ENCODE results near the gene RERE.
A peak's percentile ranks its signal among the peaks of the same experiment; 100 is the strongest.

Gene RERE

GRCh38 chr1:8540971-8541370, 276.5 kb downstream of the RERE start:
- no peak for DNase-seq (ENCODE audit: low spot score)

GRCh38 chr1:8540261-8540941, 277.0 kb downstream of the RERE start:
- DNase-seq (ENCODE audit: low spot score) = peak; percentile 63

GRCh38 chr1:8539683-8540082, 277.8 kb downstream of the RERE start:
- no peak for DNase-seq (ENCODE audit: low spot score)

GRCh38 chr1:8538502-8538901, 278.9 kb downstream of the RERE start:
- DNase-seq (ENCODE audit: low spot score) = no peak

- no peak for DNase-seq (ENCODE audit: low spot score)
These were observed 279.4 kb downstream of the RERE start for GRCh38 chr1:8537991-8538390.

GRCh38 chr1:8536515-8536914, 280.9 kb downstream of the RERE start:
- no peak for DNase-seq (ENCODE audit: low spot score)

- no peak for DNase-seq (ENCODE audit: low spot score)
These were observed 283.5 kb downstream of the RERE start for GRCh38 chr1:8533907-8534306.

- no peak for DNase-seq (ENCODE audit: low spot score)
These were observed 284.3 kb downstream of the RERE start for GRCh38 chr1:8533124-8533523.

- no peak for DNase-seq (ENCODE audit: low spot score)
These were observed 287.5 kb downstream of the RERE start for GRCh38 chr1:8529901-8530300.

GRCh38 chr1:8527941-8528340, 289.5 kb downstream of the RERE start:
- DNase-seq (ENCODE audit: low spot score) = no peak

GRCh38 chr1:8525558-8526275, 291.7 kb downstream of the RERE start:
- DNase-seq (ENCODE audit: low spot score) = peak; percentile 82

- no peak for DNase-seq (ENCODE audit: low spot score)
These were observed 292.3 kb downstream of the RERE start for GRCh38 chr1:8525216-8525557.

GRCh38 chr1:8524627-8525157, 292.7 kb downstream of the RERE start:
- no peak for DNase-seq (ENCODE audit: low spot score)

- no peak for DNase-seq (ENCODE audit: low spot score)
These were observed 293.7 kb downstream of the RERE start for GRCh38 chr1:8523666-8524206.

- DNase-seq (ENCODE audit: low spot score) = no peak
These were observed 296.9 kb downstream of the RERE start for GRCh38 chr1:8520483-8520966.

GRCh38 chr1:8519167-8519566, 298.3 kb downstream of the RERE start:
- no peak for DNase-seq (ENCODE audit: low spot score)

- DNase-seq (ENCODE audit: low spot score) = no peak
These were observed 299.0 kb downstream of the RERE start for GRCh38 chr1:8518490-8518801.

GRCh38 chr1:8517661-8518489, 299.6 kb downstream of the RERE start:
- no peak for DNase-seq (ENCODE audit: low spot score)

- DNase-seq (ENCODE audit: low spot score) = no peak
These were observed 300.5 kb downstream of the RERE start for GRCh38 chr1:8516793-8517556.

- no peak for DNase-seq (ENCODE audit: low spot score)
These were observed 301.1 kb downstream of the RERE start for GRCh38 chr1:8516278-8516777.

GRCh38 chr1:8512504-8512903, 304.9 kb downstream of the RERE start:
- peak; percentile 25 for DNase-seq (ENCODE audit: low spot score)

All from activated CD4-positive, alpha-beta T cell treated with anti-CD3 and anti-CD28 coated beads, Interleukin-2, Interleukin-4, amounts not matched to agents 100 ng/mL and 50 ng/mL, durations not matched to agents 16 hours and 8 hours (primary cell).